HepG2 (cell line): ENCODE measurements around the gene CD79A. TPM values are rescaled to one million over a fixed set of nuclear protein-coding genes. Genes with fewer than 3 reads are reported as not detected.

Experiments used
- BCL6 ChIP-seq: IDR thresholded peaks from 2 replicates; pipeline ENCODE4 v1.6.1; 2016; ENCODE audit warnings: missing genetic modification reagents, missing compliant biosample characterization
- HES4 ChIP-seq: sonication (generic); formaldehyde crosslinking; IDR thresholded peaks from 2 replicates; pipeline ENCODE4 v1.9.0; 2021; ENCODE audit warnings: mild to moderate bottlenecking, missing genetic modification reagents, borderline replicate concordance
- ISL2 ChIP-seq: sonication (generic); formaldehyde crosslinking; IDR thresholded peaks from 2 replicates; pipeline ENCODE4 v1.5.0; 2020; ENCODE audit warnings: missing genetic modification reagents
- MED8 ChIP-seq: sonication (generic); formaldehyde crosslinking; IDR thresholded peaks from 2 replicates; pipeline ENCODE4 v1.8.1; 2023; ENCODE audit warnings: mild to moderate bottlenecking, missing genetic modification reagents; ENCODE audit not compliant: insufficient replicate concordance
- MTA1 ChIP-seq: sonication (generic); formaldehyde crosslinking; IDR thresholded peaks from 2 replicates; pipeline ENCODE4 v1.4.0; 2020; ENCODE audit warnings: missing genetic modification reagents, mild to moderate bottlenecking, borderline replicate concordance
- NFIB ChIP-seq: sonication (generic); formaldehyde crosslinking; IDR thresholded peaks from 2 replicates; pipeline ENCODE4 v1.9.0; 2021; ENCODE audit warnings: missing genetic modification reagents, mild to moderate bottlenecking, borderline replicate concordance
- NFYC ChIP-seq: IDR thresholded peaks from 2 replicates; pipeline ENCODE4 v1.6.1; 2016; ENCODE audit warnings: missing genetic modification reagents, missing compliant biosample characterization
- PAX8 ChIP-seq: sonication (generic); formaldehyde crosslinking; IDR thresholded peaks from 2 replicates; pipeline ENCODE4 v1.8.0; 2022; ENCODE audit warnings: mild to moderate bottlenecking, missing genetic modification reagents, borderline replicate concordance
- SKI ChIP-seq: fragments of 450-650 bp; IDR thresholded peaks from one replicate; pipeline ENCODE4 v1.6.1; 2018; ENCODE audit warnings: mild to moderate bottlenecking; ENCODE audit not compliant: partially characterized antibody
- SOX5 ChIP-seq: IDR thresholded peaks from 2 replicates; pipeline ENCODE4 v1.6.1; 2016; ENCODE audit warnings: borderline replicate concordance
- ZBTB39 ChIP-seq: sonication (generic); formaldehyde crosslinking; IDR thresholded peaks from 2 replicates; pipeline ENCODE4 v1.5.0; 2020; ENCODE audit warnings: missing genetic modification reagents
- ZNF10 ChIP-seq: sonication (generic); formaldehyde crosslinking; IDR thresholded peaks from 2 replicates; pipeline ENCODE4 v1.4.0; 2020; ENCODE audit warnings: mild to moderate bottlenecking, low read depth, missing genetic modification reagents, borderline replicate concordance
- ZNF235 ChIP-seq: sonication (generic); formaldehyde crosslinking; IDR thresholded peaks from 2 replicates; pipeline ENCODE4 v1.8.1; 2023; ENCODE audit warnings: mild to moderate bottlenecking, missing genetic modification reagents, borderline replicate concordance
- ZNF343 ChIP-seq: sonication (generic); formaldehyde crosslinking; IDR thresholded peaks from 2 replicates; pipeline ENCODE4 v1.4.0; 2020; ENCODE audit warnings: mild to moderate bottlenecking, missing genetic modification reagents
- ZNF367 ChIP-seq: sonication (generic); formaldehyde crosslinking; IDR thresholded peaks from 2 replicates; pipeline ENCODE4 v1.4.0; 2020; ENCODE audit warnings: missing genetic modification reagents, borderline replicate concordance
- ZNF574 ChIP-seq: sonication (generic); formaldehyde crosslinking; IDR thresholded peaks from 2 replicates; pipeline ENCODE4 v1.4.0; 2020; ENCODE audit warnings: missing genetic modification reagents
- polyA plus RNA-seq, 8 experiments: library from polyadenylated mRNA; depleted of rRNA in 3 of 8; stranded (reverse) in 7 of 8; unstranded in 1 of 8; fragments of >200 nt; fragmentation: Illumina TruSeq in 4 of 8; extraction: Trizol in 4 of 8; gene quantifications; 2 replicates each; pipeline versions ENCODE4 v1.2.1 to v1.2.3, GENCODE V29; 2011 to 2016; ENCODE audit warnings: low read depth in 4 of 8, missing spikeins in 1 of 8, mixed read lengths in 1 of 8; ENCODE audit not compliant: insufficient read depth in 1 of 8
- total RNA-seq, 5 experiments: library from RNA; depleted of rRNA; stranded (reverse); fragments of >200 nt; fragmentation: Illumina TruSeq; extraction: Trizol; gene quantifications; 2 replicates each; pipeline ENCODE4 v1.2.3, GENCODE V29; 2016; ENCODE audit warnings: low read depth in 1 of 5
- TF ChIP-seq, protein P1 (sequence below): sonication (generic); formaldehyde crosslinking; IDR thresholded peaks from 2 replicates; pipeline ENCODE4 v1.5.1; 2020; ENCODE audit warnings: mild to moderate bottlenecking, moderate library complexity, missing genetic modification reagents
- TF ChIP-seq, protein P2 (sequence below): sonication (generic); formaldehyde crosslinking; IDR thresholded peaks from 2 replicates; pipeline ENCODE4 v1.5.1; 2020; ENCODE audit warnings: mild to moderate bottlenecking, missing genetic modification reagents, moderate library complexity
- TF ChIP-seq, protein P3 (sequence below), 2 experiments: fragments of 450-650 bp in 1 of 2; sonication (generic) in 1 of 2; formaldehyde crosslinking; IDR thresholded peaks; 2 replicates each; pipeline versions ENCODE4 v1.5.0 to v1.8.0; 2020 to 2022; ENCODE audit warnings: mild to moderate bottlenecking in 1 of 2, missing genetic modification reagents in 1 of 2

The CD79A gene
- total and polyA plus RNA-seq, 2 of the 13 experiments (the other 11 are each of a cell fraction or from before 2014, with no cell fraction given) = 0.24 to 0.33 TPM

DNA sequence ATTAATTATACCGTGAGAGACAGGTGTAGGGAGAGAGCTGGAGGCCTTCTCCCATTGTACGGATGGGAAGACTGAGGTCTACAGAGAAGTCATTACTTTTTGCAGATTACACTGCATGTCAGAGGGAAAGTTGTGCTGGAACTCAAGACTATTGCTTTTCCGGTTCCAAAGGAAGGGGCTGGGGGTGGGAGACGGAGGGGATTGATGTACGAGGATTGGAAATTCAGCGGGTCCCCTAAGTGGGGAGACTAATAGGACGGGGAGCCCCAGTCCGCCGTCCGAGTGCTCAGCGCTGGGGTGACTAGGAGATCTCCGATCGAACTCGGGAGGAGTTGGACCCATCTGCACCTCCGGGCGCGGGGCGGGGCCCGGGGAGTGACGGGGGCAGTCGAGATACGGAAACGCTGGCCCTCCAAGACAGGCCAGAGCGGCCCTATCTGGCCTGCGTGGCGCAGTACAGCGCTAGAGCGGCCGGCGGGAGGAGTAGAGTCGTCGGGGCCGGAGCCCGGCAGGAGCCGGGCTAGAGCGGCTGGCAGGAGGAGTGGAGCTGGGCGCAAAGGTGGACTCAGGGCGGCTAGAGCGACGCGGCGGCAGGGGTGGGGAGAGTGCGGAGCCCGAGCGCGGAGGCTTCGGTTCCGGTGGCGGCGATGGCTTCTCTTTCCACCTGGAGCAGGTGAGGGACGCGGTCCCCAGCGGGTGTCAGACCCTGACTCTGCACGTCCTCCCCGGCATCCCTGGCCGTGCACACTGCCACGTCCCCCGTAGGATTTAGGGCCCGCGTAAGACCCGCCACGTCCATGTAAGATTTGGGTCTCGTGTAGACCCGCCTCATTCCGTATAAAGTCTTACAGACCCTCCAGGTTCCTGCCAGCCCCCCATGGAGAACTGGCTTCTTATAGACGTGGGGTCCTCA, 7.0 kb downstream of the CD79A start (continued):
- TF ChIP-seq ZNF574 (peak; percentile 100), ZNF343 (CRISPR knock-in tag) (no peak), HES4 (CRISPR knock-in tag) (no peak), SOX5 (CRISPR knock-in tag) (peak; percentile 57; the same call in 1 of the 2 replicates), ZNF235 (CRISPR knock-in tag) (no peak), ZNF10 (CRISPR knock-in tag) (no peak), MTA1 (no peak; the same call in 1 of the 2 replicates), NFIB (no peak), PAX8 (CRISPR knock-in tag) (no peak), BCL6 (CRISPR knock-in tag) (peak; percentile 58; the same call in 1 of the 2 replicates), ZBTB39 (CRISPR knock-in tag) (no peak), MED8 (CRISPR knock-in tag) (no peak), ISL2 (peak; percentile 92), SKI (peak; percentile 66), ZNF367 (CRISPR knock-in tag) (no peak), NFYC (CRISPR knock-in tag) (no peak)
- TF ChIP-seq, protein P1, sequence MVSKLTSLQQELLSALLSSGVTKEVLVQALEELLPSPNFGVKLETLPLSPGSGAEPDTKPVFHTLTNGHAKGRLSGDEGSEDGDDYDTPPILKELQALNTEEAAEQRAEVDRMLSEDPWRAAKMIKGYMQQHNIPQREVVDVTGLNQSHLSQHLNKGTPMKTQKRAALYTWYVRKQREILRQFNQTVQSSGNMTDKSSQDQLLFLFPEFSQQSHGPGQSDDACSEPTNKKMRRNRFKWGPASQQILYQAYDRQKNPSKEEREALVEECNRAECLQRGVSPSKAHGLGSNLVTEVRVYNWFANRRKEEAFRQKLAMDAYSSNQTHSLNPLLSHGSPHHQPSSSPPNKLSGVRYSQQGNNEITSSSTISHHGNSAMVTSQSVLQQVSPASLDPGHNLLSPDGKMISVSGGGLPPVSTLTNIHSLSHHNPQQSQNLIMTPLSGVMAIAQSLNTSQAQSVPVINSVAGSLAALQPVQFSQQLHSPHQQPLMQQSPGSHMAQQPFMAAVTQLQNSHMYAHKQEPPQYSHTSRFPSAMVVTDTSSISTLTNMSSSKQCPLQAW (CRISPR knock-in tag) = peak; percentile 79; the same call in 1 of the 2 replicates
- TF ChIP-seq, protein P2, sequence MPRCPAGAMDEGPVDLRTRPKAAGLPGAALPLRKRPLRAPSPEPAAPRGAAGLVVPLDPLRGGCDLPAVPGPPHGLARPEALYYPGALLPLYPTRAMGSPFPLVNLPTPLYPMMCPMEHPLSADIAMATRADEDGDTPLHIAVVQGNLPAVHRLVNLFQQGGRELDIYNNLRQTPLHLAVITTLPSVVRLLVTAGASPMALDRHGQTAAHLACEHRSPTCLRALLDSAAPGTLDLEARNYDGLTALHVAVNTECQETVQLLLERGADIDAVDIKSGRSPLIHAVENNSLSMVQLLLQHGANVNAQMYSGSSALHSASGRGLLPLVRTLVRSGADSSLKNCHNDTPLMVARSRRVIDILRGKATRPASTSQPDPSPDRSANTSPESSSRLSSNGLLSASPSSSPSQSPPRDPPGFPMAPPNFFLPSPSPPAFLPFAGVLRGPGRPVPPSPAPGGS = 0 out of 2 replicates have a peak, but pooled peaks have one; percentile 20
- TF ChIP-seq, protein P3, sequence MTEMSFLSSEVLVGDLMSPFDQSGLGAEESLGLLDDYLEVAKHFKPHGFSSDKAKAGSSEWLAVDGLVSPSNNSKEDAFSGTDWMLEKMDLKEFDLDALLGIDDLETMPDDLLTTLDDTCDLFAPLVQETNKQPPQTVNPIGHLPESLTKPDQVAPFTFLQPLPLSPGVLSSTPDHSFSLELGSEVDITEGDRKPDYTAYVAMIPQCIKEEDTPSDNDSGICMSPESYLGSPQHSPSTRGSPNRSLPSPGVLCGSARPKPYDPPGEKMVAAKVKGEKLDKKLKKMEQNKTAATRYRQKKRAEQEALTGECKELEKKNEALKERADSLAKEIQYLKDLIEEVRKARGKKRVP (CRISPR knock-in tag; IDR thresholded peaks at IDR 0.05) = peak in 1 of 2 experiments; percentile 49; a peak in 2 of 4 replicates
